NCI-H526 (cell line): Measurements from ENCODE around the gene GLP1R.
"Not testable (repeated sequence)": the region's sequence is repeated elsewhere in the genome, so short reads cannot be mapped to it uniquely, and the experiment has no call there.

Experiments
- DNase-seq, 2 experiments: peaks; one replicate each; lab custom pipeline; 2025; lab: John Stamatoyannopoulos, UW

GLP1R gene

DNA sequence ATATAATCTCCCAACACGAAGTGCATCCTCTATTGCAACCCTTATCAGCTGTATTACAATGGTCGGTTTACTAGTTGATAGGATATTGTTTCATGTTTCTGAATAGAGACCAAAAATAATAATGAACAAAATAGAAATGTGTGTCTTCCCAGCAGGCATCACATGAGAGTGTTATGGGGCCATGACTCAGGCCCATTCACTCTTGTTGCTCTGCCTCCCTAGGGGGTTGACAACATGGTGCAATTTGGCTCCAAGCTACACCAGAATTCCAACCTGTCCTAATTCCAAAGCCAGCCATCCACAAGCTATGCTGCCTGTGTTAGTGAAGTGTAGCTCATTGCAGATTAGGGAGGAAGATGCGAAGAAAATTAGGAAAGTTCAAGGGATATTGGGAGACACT is 79.5 kb downstream of the GLP1R start:
- no peak for DNase-seq

DNA sequence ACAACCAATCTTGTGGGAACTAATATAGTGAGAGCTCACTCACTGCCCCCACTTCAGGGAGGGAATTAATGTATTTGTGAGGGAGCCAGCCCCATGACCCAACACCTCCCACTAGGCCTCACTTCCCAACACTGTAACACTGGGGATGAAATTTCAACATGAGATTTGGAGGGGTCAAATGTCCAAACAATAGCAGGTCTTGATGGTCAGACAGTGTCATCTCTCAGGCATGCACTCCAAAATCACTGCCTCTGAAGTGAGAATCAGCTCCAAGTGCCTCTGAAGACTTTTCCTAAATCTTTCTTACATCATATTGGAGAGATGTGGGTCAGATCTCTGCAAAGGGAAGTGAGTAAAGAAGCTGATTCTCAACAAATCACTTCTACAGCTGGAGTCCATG is 80.3 kb downstream of the GLP1R start:
- DNase-seq, result no peak

DNA sequence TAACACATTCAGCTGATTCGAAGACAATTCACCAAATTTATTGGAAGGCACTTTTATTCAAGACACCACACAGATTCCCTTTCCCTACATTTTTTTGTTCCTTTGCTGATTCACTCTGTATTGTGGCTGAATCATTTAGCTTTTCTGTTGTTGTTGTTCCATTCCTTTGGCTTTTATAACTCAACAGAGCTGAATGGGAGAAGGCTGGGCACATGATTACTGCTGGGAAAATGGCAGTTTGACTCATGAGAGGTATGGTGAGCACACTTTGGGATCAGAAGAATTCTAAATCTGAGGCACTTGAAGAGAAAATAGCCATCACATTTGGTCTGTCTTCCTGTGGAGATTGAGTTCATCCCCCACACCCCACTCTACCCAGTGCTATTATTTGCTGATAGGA is 82.1 kb downstream of the GLP1R start:
- no peak for DNase-seq

DNA sequence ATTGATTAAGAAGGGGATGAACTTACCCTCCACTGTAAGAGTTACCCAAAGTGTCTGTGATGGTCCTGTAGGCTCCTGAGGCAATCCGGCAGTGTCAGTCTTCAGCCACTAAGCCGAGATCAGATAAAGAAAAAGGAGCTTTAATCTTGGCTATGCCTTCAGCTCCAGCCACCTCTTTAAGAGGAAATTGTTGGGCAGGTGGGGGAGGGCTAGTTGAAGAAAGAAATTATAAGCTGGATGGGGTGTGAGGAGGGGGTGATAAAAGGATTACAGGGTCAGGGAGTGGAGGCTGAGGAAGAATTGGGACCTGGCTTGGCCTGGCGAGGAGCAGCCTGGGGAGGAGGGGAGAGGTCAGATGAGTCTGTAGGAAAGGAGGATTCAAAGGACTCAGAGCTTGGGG is 86.2 kb downstream of the GLP1R start:
- not testable (repeated sequence) for DNase-seq

DNA sequence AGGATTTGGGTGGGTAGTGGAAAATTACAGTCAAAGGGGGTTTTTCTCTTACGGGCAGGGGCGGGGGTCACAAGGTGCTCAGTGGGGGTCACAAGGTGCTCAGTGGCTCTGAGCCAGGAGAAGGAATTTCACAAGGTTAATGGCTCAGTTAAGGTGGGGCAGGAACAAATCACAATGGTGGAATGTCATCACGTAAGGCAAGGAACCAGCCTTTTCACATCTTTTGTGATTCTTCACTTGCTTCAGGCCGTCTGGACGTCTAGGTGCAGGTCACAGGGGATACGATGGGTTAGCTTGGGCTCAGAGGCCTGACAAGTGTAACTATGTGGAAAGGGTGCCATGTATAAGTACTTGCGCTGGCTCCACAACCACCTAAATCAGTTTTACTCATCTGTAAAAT is 87.6 kb downstream of the GLP1R start:
- not testable (repeated sequence) for DNase-seq

DNA sequence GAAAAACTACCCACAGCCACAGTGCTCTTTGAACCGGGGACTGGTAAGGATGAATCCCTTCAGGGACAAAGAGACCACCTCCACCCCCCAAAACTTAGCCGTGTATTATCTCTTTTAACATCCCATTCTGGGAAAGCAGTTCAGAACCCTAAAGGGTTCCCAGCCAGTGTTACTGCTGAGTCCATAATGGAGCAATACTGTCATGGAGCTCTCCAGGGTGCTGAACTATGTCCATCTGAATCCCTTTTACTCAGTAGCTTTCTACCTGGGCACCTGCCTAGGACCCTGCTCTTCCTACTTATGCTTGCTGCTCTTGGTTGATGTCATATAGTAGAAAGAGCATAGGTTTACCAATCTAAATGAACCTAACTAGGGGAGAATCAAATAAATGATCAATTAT is 88.7 kb downstream of the GLP1R start:
- DNase-seq, result no peak
